Spinal cord (tissue), 10 donors: ENCODE data around the gene GTPBP6. TPM values are rescaled to one million over a fixed set of nuclear protein-coding genes. Genes with fewer than 3 reads are reported as not detected.
A peak's percentile ranks its signal among the peaks of the same experiment; 100 is the strongest.

Experiments
- DNase-seq, 6 donors: peaks; one replicate each; pipeline versions ENCODE4 v3.0.0 to v3.0.0-alpha.2; 2013 to 2015; ENCODE audit warnings: low spot score in 6 of 6, low read depth in 4 of 6
- H3K27ac ChIP-seq: one replicate; pipeline ENCODE4 v1.5.1; 2013; ENCODE audit warnings: low read depth, low read length, control low read depth
- H3K27me3 ChIP-seq: one replicate; pipeline ENCODE4 v1.6.1; 2013; ENCODE audit warnings: low read length; ENCODE audit not compliant: control insufficient read depth, insufficient read depth
- H3K36me3 ChIP-seq: one replicate; pipeline ENCODE4 v1.6.1; 2013; ENCODE audit warnings: low read length; ENCODE audit not compliant: control insufficient read depth, insufficient read depth
- H3K4me1 ChIP-seq: one replicate; pipeline ENCODE4 v1.6.1; 2013; ENCODE audit warnings: low read length; ENCODE audit not compliant: control insufficient read depth, insufficient read depth
- H3K4me3 ChIP-seq: one replicate; pipeline ENCODE4 v1.5.1; 2013; ENCODE audit warnings: low read depth, low read length, control low read depth
- H3K9me3 ChIP-seq: one replicate; pipeline ENCODE4 v1.6.1; 2013; ENCODE audit warnings: low read length; ENCODE audit not compliant: control insufficient read depth, insufficient read depth
- WGBS: methylation state at CpG from one replicate; pipeline ENCODE4 v1.1.5; 2013; ENCODE audit warnings: missing lambda C conversion rate; ENCODE audit not compliant: insufficient coverage; 5-methylcytosine and 5-hydroxymethylcytosine counted together
- polyA plus RNA-seq, 2 donors: library from polyadenylated mRNA; unstranded; fragments of 120-200 nt; gene quantifications; one replicate each; pipeline ENCODE4 v1.2.1, GENCODE V29; 2013; ENCODE audit not compliant: insufficient read length in 2 of 2
- total RNA-seq, 2 donors: library from RNA; depleted of rRNA in 1 of 2; stranded (reverse); fragments of 120-200 nt in 1 of 2; fragments of >200 nt in 1 of 2; gene quantifications; one replicate each; pipeline versions ENCODE4 v1.2.3 to v1.2.4, GENCODE V29; 2013 to 2014
- donor health status: healthy.

The GTPBP6 gene
- total and polyA plus RNA-seq, 4 donors, result 10.8 to 88.3 (median 47.7) TPM

DNA sequence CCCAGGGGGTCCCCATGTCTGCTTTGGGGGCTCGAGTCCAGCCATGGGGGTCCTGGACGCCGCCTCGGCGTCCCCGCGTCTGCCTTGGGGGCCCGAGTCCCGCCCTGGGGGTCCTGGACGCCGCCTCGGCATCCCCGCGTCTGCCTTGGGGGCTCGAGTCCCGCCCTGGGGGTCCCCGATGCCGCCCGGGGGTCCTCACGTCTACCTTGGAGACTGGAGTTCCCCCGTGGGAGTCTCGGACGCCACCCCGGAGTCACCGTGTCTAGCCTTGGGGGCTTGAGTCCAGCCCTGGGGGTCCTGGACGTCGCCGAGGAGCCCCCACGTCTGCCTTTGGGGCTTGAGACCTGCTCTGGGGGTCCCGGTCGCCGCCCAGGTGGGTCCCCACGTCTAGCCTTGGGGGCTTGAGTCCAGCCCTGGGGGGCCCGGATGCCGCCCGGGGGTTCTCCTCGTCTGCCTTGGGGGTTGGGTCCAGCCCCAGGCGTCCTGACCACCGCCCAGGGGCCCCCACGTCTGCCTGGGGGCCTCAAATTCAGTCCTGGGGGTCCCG is 1.1 kb upstream of the GTPBP6 start:
- DNase-seq, result peak in 1 of 6 donors; percentile 10

DNA sequence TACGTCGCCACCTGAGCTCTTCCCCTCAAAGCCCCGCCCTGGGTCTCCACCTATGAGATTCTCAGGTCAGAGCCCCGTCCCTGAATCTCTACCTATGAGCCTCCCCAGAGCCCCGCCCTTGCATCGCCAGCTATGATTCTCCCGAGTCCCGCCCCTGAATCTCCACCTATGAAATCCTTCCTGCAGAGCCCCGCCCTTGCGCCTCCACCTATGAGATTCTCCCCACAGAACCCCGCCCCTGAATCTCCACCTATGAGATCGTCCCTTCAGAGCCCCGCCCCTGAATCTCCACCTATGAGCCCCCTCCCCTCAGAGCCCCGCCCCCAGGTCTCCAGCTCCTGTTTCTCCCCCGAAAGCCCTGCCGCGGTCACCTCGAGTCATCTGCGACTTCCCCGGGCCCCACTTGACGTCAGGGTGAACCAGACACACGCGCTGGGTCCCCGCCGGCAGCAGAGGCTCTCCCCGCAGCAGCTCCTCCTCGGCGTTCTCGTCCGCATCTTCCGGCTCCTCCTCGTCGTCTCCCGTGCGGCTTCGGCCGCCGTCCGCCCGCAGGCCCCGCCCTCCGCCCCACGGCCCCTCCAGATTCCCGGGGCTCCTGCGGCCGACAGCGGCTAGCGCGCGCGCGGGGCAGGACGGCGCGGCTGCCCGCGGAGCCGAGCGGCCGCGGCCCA is 393 bp downstream of the GTPBP6 start:
- Histone ChIP-seq H3K4me3 (peak overlapping the region; percentile 79), H3K9me3 (no peaks in the 10 kb centered on the region), H3K36me3 (peaks cover 36% of the 10 kb centered on the region), H3K27ac (peak overlapping the region; percentile 93), H3K27me3 (no peaks in the 10 kb centered on the region), H3K4me1 (peaks cover 33% of the 10 kb centered on the region)
- peak; percentile 82 to 100 (median 96) for DNase-seq
- under 1% methylated on average over 60 of the region's 61 CpGs for WGBS

More for the DNA sequence above, 1.1 kb upstream of the GTPBP6 start:
- peak overlapping the region; percentile 84 for H3K4me3 ChIP-seq
- H3K9me3 ChIP-seq, result no peaks in the 10 kb centered on the region
- no peak overlapping the region for H3K27ac ChIP-seq
- peaks cover 41% of the 10 kb centered on the region for H3K4me1 ChIP-seq
- WGBS, result 0% methylated on average over 41 of the region's 41 CpGs
- no peaks in the 10 kb centered on the region for H3K27me3 ChIP-seq
- peaks cover 22% of the 10 kb centered on the region for H3K36me3 ChIP-seq

DNA sequence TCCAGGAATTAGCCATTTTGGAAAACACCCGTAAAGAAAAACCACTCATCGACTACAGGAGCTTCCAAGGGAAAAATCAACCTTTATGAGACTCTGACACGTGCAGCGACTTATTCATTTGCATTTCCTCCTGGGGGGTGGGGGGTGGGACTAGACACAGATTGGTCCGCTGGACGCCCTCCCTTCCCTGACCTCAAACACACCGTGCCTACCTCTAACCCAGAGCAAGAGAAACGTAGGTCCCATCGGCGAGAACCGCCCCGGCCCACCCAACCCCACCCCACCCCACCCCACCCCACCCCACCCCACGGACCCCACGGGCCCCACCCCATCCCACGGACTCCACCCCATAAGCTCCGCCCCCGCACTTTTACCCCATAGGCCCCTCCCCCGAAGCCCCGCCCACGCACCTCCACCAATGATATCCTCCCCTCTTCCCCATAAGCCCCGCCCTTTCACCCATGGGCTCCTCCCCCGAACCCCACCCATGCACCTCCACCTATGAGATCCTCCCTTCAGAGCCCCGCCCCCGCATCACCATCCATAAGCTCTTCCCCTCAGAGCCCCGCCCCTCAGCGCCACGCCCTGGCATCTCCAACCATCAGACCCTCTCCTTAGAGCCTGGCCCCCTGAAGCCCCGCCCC is 1.1 kb downstream of the GTPBP6 start:
- Histone ChIP-seq H3K4me3 (peak overlapping the region; percentile 79), H3K4me1 (peaks cover 31% of the 10 kb centered on the region), H3K27me3 (no peaks in the 10 kb centered on the region), H3K36me3 (peaks cover 43% of the 10 kb centered on the region), H3K27ac (peak overlapping the region; percentile 67), H3K9me3 (no peaks in the 10 kb centered on the region)
- peak in 1 of 6 donors; percentile 9 for DNase-seq
- WGBS, result 11% methylated on average over 11 of the region's 28 CpGs

DNA sequence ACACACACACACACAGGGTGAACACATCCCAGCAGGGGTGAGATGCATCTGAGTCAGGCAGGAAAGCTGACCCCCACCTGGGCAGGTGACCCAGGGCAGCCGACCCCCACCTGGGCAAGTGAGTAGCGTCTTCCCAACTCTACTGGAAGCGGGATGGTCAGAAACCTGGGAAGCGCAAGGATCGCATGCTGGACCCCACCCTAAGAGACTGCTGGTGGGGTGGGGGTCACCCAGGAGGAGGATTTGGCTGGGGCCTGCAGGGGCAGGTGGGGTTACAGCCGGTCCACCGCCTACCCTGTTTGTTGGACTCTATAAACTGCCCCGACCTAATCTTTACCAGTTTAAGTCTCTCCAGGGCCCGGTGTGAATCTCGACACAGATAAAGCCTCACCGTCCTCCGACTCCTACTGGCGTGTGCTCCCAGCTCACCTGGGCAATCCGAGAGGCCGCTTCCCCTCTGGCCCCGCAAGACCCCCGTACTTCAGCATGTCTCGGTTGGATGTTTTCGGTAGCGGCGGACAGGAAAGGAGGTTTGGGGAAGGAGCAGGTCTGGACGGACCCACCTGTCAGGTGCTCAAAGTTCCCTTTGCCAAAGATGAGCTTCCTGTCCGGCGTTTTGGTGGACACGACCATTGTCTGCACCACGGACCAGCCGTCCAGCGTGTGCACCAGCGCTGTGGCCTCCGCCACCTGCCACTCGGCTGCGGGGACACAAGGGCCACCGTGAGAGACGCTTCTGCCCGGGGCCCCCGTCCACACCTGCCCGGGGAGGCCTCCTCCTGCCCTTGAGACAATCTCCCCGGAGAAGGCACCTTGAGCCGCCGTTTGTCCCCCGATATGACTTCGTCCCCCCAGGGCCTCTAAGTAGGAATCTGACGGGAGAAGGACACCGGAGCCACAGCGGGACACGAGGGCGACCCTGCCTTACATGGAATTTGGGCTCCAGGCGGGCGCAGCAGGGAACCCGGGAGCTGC is 2.0 kb downstream of the GTPBP6 start:
- Histone ChIP-seq H3K9me3 (no peaks in the 10 kb centered on the region), H3K36me3 (peaks cover 52% of the 10 kb centered on the region), H3K27me3 (no peaks in the 10 kb centered on the region), H3K4me1 (peaks cover 31% of the 10 kb centered on the region), H3K4me3 (no peak overlapping the region), H3K27ac (no peak overlapping the region)
- WGBS, result 95% methylated on average over 49 of the region's 50 CpGs
- no peak for DNase-seq

DNA sequence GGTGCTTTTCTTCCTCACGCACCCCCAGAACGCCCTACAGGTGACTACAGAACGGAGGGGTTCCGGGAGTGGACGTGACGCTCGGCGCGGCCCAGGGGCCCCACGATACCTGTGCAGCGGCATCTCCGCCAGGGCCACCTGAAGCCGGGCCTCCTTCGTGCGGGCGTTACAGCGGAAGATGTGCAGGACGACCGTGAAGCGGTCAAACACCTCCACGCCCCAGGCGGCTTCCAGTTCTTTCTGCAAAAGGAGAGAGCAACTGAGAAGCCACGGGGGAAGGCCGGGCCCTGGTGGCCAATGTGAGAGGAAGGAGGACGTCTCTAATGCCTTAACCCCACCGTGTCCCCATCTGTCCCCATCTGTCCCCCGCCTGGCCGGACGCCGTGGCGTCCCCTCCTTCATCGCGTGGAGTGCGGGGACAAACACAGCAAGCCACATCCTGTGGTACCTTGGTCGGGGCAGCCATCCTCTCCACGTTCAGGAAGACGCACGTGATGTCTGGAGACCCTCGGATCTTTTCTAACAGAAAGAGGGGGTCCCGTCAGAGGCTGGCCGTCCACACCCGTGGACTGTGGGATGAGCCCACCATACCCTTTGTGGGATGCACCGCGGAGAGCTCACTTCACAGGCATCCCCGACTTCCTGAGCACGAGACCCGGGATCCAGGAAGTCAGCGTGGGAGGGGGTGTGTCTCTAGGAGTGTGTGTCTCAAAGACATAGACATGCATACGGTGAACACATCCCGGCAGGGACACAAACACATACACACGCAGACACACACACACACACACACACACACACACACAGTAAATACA is 3.6 kb downstream of the GTPBP6 start:
- DNase-seq, result no peak
- 92% methylated on average over 41 of the region's 51 CpGs for WGBS
- Histone ChIP-seq H3K36me3 (peaks cover 68% of the 10 kb centered on the region), H3K4me1 (peaks cover 19% of the 10 kb centered on the region), H3K27ac (no peak overlapping the region), H3K4me3 (no peak overlapping the region), H3K9me3 (no peaks in the 10 kb centered on the region), H3K27me3 (no peaks in the 10 kb centered on the region)

DNA sequence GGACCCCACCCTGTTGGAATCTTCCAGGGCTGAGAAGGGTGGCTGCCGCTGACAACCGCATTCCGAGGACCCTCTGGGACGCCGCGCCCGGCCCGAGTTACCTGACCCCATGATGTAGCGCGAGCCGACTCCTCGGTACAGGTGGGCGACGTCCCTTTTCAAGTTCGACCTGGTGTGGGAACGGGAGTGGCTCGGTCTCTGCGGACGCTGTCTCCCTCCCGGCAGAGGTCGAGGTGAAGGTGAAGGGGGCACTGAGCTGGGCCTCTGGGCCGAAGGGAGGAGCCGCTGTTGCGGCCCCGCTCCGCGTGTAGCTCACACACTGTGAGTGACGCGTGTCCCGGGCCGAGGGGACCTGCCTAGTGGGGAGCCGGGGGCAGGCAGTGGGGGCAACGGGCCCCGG is 4.5 kb downstream of the GTPBP6 start:
- Histone ChIP-seq H3K27me3 (no peaks in the 10 kb centered on the region), H3K4me3 (no peak overlapping the region), H3K9me3 (no peaks in the 10 kb centered on the region), H3K36me3 (peaks cover 72% of the 10 kb centered on the region), H3K27ac (no peak overlapping the region), H3K4me1 (peaks cover 15% of the 10 kb centered on the region)
- WGBS, result 98% methylated on average over 25 of the region's 34 CpGs
- no peak for DNase-seq

DNA sequence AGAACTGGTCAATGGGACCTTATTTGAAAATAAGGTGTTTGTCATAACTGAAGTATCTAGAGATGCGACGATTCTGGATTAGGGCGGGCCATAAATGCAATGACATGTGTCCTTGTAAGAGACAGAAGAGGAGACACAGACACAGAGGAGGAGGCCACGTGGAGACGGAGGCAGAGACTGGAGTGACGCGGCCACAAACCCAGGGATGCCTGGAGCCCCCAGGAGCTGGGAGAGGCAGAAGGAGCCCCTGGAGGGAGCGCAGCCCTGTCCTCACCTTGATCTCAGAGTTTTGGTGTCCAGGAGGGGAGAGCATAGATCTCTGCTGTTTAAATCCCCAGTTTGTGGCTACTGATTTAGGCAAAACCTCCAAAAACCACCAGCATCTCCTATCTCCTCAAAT is 5.0 kb downstream of the GTPBP6 start:
- H3K27ac ChIP-seq, result no peak overlapping the region
- H3K27me3 ChIP-seq, result no peaks in the 10 kb centered on the region
- H3K36me3 ChIP-seq, result peaks cover 78% of the 10 kb centered on the region
- peaks cover 15% of the 10 kb centered on the region for H3K4me1 ChIP-seq
- no peak overlapping the region for H3K4me3 ChIP-seq
- 98% methylated on average over 4 of the region's 8 CpGs for WGBS
- no peaks in the 10 kb centered on the region for H3K9me3 ChIP-seq
- DNase-seq, result no peak

DNA sequence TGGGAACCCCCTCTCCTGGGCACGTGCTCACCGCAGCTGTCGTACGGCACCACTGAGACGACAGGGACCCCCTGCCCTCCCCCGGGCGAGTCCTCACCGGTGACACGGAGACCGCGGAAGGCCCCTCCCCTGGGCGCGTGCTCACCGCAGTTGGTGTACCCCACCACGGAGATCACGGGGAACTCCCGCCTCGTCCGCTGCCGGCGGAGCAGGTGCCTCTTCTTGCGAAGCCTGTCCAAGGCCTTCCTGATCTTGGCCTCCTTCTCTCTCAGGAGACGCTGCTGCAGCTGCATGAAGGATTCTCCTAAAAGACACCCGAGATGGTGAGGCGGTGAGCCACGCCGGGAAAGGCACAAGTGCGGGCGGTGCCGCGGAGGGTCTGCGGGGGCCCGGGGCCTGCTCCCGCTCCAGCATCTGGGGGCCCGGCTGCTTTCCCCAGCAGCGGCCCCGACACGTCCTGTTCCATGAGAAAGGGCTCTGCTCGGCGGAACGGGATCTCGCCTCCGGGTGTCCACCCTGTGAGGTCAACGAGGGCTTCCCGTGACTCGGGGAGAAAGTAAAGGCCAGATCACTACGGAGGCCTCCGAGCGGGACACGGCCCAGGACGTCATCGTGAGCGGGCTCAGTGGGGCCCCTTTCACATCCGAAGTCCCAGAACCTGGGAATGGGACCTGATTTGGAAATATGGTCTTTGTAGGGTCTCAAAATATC is 5.8 kb downstream of the GTPBP6 start:
- Histone ChIP-seq H3K4me3 (no peak overlapping the region), H3K27ac (no peak overlapping the region), H3K9me3 (no peaks in the 10 kb centered on the region), H3K27me3 (no peaks in the 10 kb centered on the region), H3K4me1 (peaks cover 13% of the 10 kb centered on the region), H3K36me3 (peaks cover 85% of the 10 kb centered on the region)
- 95% methylated on average over 54 of the region's 54 CpGs for WGBS
- no peak for DNase-seq
